Loucy (cell line): Measurements from ENCODE around the gene UNC50.
"Not testable (repeated sequence)": the region's sequence is repeated elsewhere in the genome, so short reads cannot be mapped to it uniquely, and the experiment has no call there.

ENCODE experiments used
- H2AFZ ChIP-seq: fragments of 200-600 bp; sonication (generic); 2 replicates; pipeline ENCODE4 v1.6.0; 2016; ENCODE audit warnings: antibody characterized with exemption, mild to moderate bottlenecking, low read length, moderate library complexity
- H3F3A ChIP-seq: fragments of 200-600 bp; 2 replicates; pipeline ENCODE4 v1.6.0; 2016; ENCODE audit warnings: antibody characterized with exemption, low read depth, mild to moderate bottlenecking
- H3K27me3 ChIP-seq: fragments of 200-600 bp; sonication (generic); 2 replicates; pipeline ENCODE4 v1.6.1; 2014; ENCODE audit warnings: low read length, mild to moderate bottlenecking; ENCODE audit not compliant: insufficient read depth, poor library complexity, severe bottlenecking
- H3K36me3 ChIP-seq: fragments of 200-600 bp; sonication (generic); 2 replicates; pipeline ENCODE4 v1.6.1; 2016; ENCODE audit warnings: low read length; ENCODE audit not compliant: insufficient read depth
- H3K4me1 ChIP-seq: fragments of 200-600 bp; sonication (generic); 2 replicates; pipeline ENCODE4 v1.5.1; 2014; ENCODE audit warnings: low read length, mild to moderate bottlenecking; ENCODE audit not compliant: insufficient read depth, poor library complexity, severe bottlenecking
- H3K4me2 ChIP-seq: fragments of 200-600 bp; sonication (generic); 2 replicates; pipeline ENCODE4 v1.6.0; 2014; ENCODE audit warnings: antibody characterized with exemption, low read length, low read depth, mild to moderate bottlenecking; ENCODE audit not compliant: poor library complexity, severe bottlenecking
- H3K4me3 ChIP-seq: fragments of 200-600 bp; sonication (generic); 2 replicates; pipeline ENCODE4 v1.5.1; 2014; ENCODE audit warnings: low read length, mild to moderate bottlenecking, mixed read lengths; ENCODE audit not compliant: poor library complexity, severe bottlenecking
- H3K79me2 ChIP-seq: fragments of 200-600 bp; sonication (generic); 2 replicates; pipeline ENCODE4 v1.6.1; 2014; ENCODE audit warnings: low read length; ENCODE audit not compliant: insufficient read depth
- H3K9ac ChIP-seq: fragments of 200-600 bp; sonication (generic); 2 replicates; pipeline ENCODE4 v1.6.0; 2014; ENCODE audit warnings: mild to moderate bottlenecking, low read depth, low read length, moderate library complexity; ENCODE audit not compliant: poor library complexity, severe bottlenecking
- H3K9me2 ChIP-seq: fragments of 200-600 bp; sonication (generic); replicated peaks from 2 replicates; pipeline ENCODE4 v1.6.1; 2016; ENCODE audit warnings: low read depth, low read length, mixed read lengths
- H3K9me3 ChIP-seq: fragments of 200-600 bp; sonication (generic); 2 replicates; pipeline ENCODE4 v1.6.1; 2014; ENCODE audit warnings: mild to moderate bottlenecking, antibody characterized with exemption, low read length, low read depth; ENCODE audit not compliant: insufficient read depth
- H4K20me1 ChIP-seq: fragments of 200-600 bp; sonication (generic); 2 replicates; pipeline ENCODE4 v1.6.0; 2014; ENCODE audit warnings: antibody characterized with exemption, low read length, mild to moderate bottlenecking; ENCODE audit not compliant: insufficient read depth, poor library complexity, severe bottlenecking
- EZH2phosphoT487 ChIP-seq: fragments of 200-600 bp; IDR thresholded peaks from 2 replicates; pipeline ENCODE4 v1.6.1; 2018; ENCODE audit warnings: antibody characterized with exemption, mild to moderate bottlenecking, moderate library complexity, borderline replicate concordance
- TF ChIP-seq, protein P1 (sequence below): fragments of 200-600 bp; sonication (generic); conservative IDR thresholded peaks from 2 replicates; pipeline ENCODE4 v1.5.1; 2014; ENCODE audit warnings: mild to moderate bottlenecking, antibody characterized with exemption, low read length

UNC50 gene

DNA sequence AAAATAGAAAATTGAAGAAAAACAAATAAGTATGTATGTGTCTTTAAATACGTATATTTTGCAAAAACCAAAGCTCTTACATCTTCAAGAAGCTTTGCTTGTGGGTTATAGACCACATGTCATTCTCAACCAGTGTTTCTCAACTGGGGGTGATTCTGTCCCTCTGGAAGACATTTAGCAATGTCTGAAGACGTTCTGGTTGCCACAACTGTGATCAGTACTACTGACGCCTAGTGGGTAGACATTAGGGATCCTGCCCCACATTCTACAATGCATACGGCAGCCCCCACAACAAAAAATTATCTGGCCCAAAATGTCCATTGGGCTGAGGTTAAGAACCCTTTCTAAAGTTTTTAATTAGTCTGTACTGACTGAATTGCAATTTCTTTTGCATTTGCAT lies 48.4 kb downstream of the UNC50 start:
- no peak overlapping the region for H2AFZ ChIP-seq
- H4K20me1 ChIP-seq: no peaks in the 10 kb centered on the region
- TF ChIP-seq EZH2phosphoT487: no peak
- TF ChIP-seq, protein P1, sequence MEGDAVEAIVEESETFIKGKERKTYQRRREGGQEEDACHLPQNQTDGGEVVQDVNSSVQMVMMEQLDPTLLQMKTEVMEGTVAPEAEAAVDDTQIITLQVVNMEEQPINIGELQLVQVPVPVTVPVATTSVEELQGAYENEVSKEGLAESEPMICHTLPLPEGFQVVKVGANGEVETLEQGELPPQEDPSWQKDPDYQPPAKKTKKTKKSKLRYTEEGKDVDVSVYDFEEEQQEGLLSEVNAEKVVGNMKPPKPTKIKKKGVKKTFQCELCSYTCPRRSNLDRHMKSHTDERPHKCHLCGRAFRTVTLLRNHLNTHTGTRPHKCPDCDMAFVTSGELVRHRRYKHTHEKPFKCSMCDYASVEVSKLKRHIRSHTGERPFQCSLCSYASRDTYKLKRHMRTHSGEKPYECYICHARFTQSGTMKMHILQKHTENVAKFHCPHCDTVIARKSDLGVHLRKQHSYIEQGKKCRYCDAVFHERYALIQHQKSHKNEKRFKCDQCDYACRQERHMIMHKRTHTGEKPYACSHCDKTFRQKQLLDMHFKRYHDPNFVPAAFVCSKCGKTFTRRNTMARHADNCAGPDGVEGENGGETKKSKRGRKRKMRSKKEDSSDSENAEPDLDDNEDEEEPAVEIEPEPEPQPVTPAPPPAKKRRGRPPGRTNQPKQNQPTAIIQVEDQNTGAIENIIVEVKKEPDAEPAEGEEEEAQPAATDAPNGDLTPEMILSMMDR: no peak
- H3K27me3 ChIP-seq: no peaks in the 10 kb centered on the region
- H3K36me3 ChIP-seq: peaks cover 7% of the 10 kb centered on the region; the same call in 1 of the 2 replicates
- H3K4me2 ChIP-seq: no peak overlapping the region
- H3K4me1 ChIP-seq: peaks cover 25% of the 10 kb centered on the region
- H3K9ac ChIP-seq: no peak overlapping the region
- no peaks in the 10 kb centered on the region for H3K9me2 ChIP-seq
- no peaks in the 10 kb centered on the region for H3F3A ChIP-seq
- H3K79me2 ChIP-seq: no peaks in the 10 kb centered on the region
- H3K9me3 ChIP-seq: 0 out of 2 replicates have a peak, but pooled peaks cover 7% of the 10 kb centered on the region
- H3K4me3 ChIP-seq: no peak overlapping the region

DNA sequence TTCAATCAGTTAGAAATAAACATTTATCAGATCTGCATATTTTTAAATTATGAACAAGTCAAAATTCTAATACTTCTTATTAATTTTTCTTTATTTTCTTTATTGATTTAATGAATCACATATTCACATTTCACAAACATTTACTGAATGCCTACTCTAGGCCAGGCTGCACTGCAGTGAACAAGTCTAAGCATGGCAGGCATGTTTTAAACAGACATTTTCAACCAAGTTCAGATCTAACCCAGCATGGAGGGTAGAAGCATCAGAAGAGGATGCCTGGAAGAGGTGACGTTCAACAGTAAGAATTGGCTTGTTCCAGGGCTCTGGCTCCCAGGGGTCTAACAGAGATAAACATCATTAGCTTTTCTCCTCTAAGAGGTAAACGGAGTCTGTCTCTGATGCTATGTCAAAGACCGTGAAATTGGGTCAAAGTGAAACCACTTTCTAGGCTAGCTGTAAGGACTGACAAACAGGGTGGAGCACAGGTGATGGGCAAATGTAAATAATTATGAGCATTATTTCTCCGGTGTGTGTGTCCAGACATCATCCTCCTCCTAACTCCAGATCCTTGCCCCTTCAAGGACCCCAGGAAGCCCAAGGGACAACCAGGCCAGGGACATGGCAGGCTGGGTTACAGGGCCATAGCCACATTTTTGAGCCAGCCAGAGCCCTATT lies 50.6 kb downstream of the UNC50 start:
- no peaks in the 10 kb centered on the region for H3K9me2 ChIP-seq
- H3F3A ChIP-seq: no peaks in the 10 kb centered on the region
- no peaks in the 10 kb centered on the region for H4K20me1 ChIP-seq
- H3K79me2 ChIP-seq: no peaks in the 10 kb centered on the region
- TF ChIP-seq, protein P1: no peak
- TF ChIP-seq EZH2phosphoT487: no peak
- peaks cover 29% of the 10 kb centered on the region for H3K4me1 ChIP-seq
- no peak overlapping the region for H2AFZ ChIP-seq
- H3K36me3 ChIP-seq: peaks cover 7% of the 10 kb centered on the region; the same call in 1 of the 2 replicates
- H3K27me3 ChIP-seq: no peaks in the 10 kb centered on the region
- no peak overlapping the region for H3K4me3 ChIP-seq
- no peak overlapping the region for H3K9ac ChIP-seq
- H3K4me2 ChIP-seq: peak overlapping the region; percentile 13
- H3K9me3 ChIP-seq: 0 out of 2 replicates have a peak, but pooled peaks cover 7% of the 10 kb centered on the region

DNA sequence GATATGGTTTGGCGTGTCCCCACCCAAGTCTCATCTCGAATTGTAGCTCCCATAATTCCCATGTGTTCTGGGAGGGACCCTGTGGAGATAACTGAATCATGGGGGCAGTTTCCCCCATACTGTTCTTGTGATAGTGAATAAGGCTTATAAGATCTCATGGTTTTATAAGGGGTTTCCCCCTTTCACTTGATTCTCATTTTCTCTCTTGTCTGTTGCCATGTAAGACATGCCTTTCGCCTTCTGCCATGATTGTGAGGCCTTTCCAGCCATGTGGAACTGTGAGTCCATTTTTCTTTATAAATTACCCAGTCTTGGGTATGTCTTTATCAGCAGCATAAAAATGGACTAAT lies 51.1 kb downstream of the UNC50 start:
- not testable (repeated sequence) for H3K9ac ChIP-seq, H3K9me2 ChIP-seq, H3K9me3 ChIP-seq, H3K36me3 ChIP-seq, H3K79me2 ChIP-seq, H3K27me3 ChIP-seq, H4K20me1 ChIP-seq, H3F3A ChIP-seq, H3K4me3 ChIP-seq, H2AFZ ChIP-seq
- Histone ChIP-seq H3K4me2 (peak overlapping the region; percentile 13), H3K4me1 (peaks cover 28% of the 10 kb centered on the region)

- H3K4me2 ChIP-seq: no peak overlapping the region
- H3K36me3 ChIP-seq: peaks cover 11% of the 10 kb centered on the region; the same call in 1 of the 2 replicates
- no peaks in the 10 kb centered on the region for H3K9me2 ChIP-seq
- H3K9me3 ChIP-seq: 0 out of 2 replicates have a peak, but pooled peaks cover 7% of the 10 kb centered on the region
- no peak overlapping the region for H3K4me3 ChIP-seq
- no peak overlapping the region for H3K9ac ChIP-seq
- H3F3A ChIP-seq: no peaks in the 10 kb centered on the region
- no peak overlapping the region for H2AFZ ChIP-seq
- H3K79me2 ChIP-seq: no peaks in the 10 kb centered on the region
- peaks cover 7% of the 10 kb centered on the region for H3K4me1 ChIP-seq
- TF ChIP-seq EZH2phosphoT487: no peak
- TF ChIP-seq, protein P1: no peak
- H4K20me1 ChIP-seq: no peaks in the 10 kb centered on the region
- no peaks in the 10 kb centered on the region for H3K27me3 ChIP-seq
These were observed 55.2 kb downstream of the UNC50 start for GRCh38 chr2:98663511-98664090.
